HFF-Myc (cell line): Measurements from ENCODE around the gene ATP2C2.
"Not testable (repeated sequence)": the region's sequence is repeated elsewhere in the genome, so short reads cannot be mapped to it uniquely, and the experiment has no call there.

ENCODE experiments used
- DNase-seq: peaks from one replicate; pipeline ENCODE4 v3.0.0-alpha.2; 2011; ENCODE audit warnings: low read depth; ENCODE audit errors: extremely low read depth
- H3K4me3 ChIP-seq: replicated peaks from 2 replicates; pipeline ENCODE4 v1.5.1; 2011; ENCODE audit warnings: low read depth, mild to moderate bottlenecking, control low read depth, low read length
- CTCF ChIP-seq: IDR thresholded peaks from 2 replicates; pipeline ENCODE4 v1.5.1; 2012; ENCODE audit warnings: mild to moderate bottlenecking, low read depth, low read length, control low read depth; ENCODE audit errors: missing control alignments

The ATP2C2 gene

DNA sequence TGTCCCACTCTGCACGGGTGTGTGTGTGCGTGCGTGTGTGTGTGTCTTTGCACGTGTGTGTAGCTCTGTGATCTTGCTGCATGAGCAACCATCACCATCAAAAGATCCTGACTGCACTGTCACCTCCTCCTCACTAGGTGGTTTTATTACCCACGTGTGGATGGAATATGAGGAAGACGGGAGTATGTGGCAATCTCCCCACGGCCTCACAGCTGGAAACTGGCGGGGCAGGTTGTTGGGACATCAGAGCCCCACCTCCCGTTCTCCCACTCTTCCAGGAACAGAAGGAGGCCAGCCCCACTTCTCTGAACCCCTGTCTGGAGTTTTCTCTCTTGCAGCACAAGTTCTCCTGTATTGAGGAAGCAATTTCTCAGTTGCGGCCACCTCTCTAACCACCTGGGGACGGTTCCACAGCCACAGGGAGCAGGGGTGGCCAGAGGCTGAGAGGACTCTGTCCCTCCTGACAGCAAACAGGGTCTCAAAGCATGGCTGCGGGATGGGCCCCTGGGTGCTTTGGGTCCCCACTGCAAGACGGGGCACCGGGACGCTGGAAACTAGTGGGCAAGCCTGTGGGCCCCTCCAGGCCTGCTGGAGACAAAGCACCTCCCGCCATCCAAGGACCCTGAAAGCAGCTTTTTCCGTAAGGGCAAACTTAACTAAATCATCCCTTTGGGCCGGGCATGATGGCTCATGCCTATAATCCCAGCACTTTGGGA lies 27.9 kb upstream of the ATP2C2 start:
- H3K4me3 ChIP-seq: no peak overlapping the region
- no peak for TF ChIP-seq CTCF
- DNase-seq: no peak

- H3K4me3 ChIP-seq: no peak overlapping the region
- no peak for DNase-seq
- no peak for TF ChIP-seq CTCF
Measured at GRCh38 chr16:84341528-84342295, 26.6 kb upstream of the ATP2C2 start.

- not testable (repeated sequence) for DNase-seq
Measured at GRCh38 chr16:84343800-84344199, 24.5 kb upstream of the ATP2C2 start.

DNA sequence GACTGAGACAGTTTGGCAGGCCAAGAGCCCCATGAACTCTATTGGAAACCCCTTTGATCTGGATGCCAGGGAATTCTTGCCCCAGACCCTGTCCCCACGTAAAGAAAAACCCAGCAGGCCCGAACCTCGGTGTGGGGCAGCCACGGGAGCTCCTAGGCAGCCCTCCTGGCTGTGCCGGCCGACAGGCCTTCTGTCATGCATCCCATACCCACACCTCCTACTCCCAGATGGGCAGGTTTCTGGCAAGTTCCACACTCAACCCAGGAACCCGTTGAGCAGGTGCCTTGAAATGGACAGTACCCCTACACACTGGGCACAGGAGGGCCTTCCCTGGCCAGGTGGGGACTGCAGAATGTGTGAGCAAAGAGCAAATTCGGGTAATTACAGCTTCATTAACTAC lies 23.6 kb upstream of the ATP2C2 start:
- TF ChIP-seq CTCF: no peak
- H3K4me3 ChIP-seq: no peak overlapping the region
- DNase-seq: no peak

More at GRCh38 chr16:84343800-84344199, 24.5 kb upstream of the ATP2C2 start:
- H3K4me3 ChIP-seq: not testable (repeated sequence)

- H3K4me3 ChIP-seq: no peak overlapping the region
- no peak for DNase-seq
- no peak for TF ChIP-seq CTCF
Measured at GRCh38 chr16:84347161-84347560, 21.2 kb upstream of the ATP2C2 start.

DNA sequence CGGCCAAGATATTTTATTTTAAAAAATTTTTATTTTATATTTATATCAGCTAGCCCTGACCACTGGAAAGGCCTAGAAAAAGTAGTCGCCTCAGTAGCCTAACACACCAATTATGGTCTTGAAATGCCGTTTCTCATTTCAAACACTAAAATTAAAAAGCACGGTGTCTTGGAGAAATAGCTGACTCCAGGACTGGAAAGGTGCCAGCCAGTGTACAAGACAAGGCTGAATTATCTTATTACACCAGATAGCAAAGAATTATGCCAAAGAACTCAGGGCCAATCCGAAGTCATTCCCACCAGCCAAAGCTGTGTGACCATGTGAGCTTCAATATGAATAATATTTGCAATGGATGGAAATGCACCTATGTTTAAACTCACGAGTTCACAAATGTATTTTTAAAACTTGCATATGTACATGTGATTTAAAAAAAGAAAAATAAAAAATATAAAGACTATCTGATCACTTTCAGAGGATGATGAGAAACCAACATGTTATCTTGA lies 19.9 kb upstream of the ATP2C2 start:
- TF ChIP-seq CTCF: no peak
- no peak overlapping the region for H3K4me3 ChIP-seq
- DNase-seq: no peak

GRCh38 chr16:84349862-84350684 lies 18.3 kb upstream of the ATP2C2 start:
- DNase-seq: no peak
- TF ChIP-seq CTCF: no peak
- no peak overlapping the region for H3K4me3 ChIP-seq
